ENCODE data around the gene ETFBKMT.

The ETFBKMT gene

GRCh38 chr12:31722580-31722979, 63.1 kb downstream of the ETFBKMT start:
- Histone ChIP-seq H3K36me3 (ENCODE audit: control insufficient read depth, low read length) (peaks cover 12% of the 10 kb centered on the region; the same call in 1 of the 2 replicates), H3K4me2 (ENCODE audit: low read length) (peak overlapping the region; percentile 28), H4K20me1 (ENCODE audit: control insufficient read depth, insufficient read depth, low read depth, low read length) (no peaks in the 10 kb centered on the region), H3K27me3 (ENCODE audit: control insufficient read depth, low read length) (no peaks in the 10 kb centered on the region), H3K4me1 (ENCODE audit: control insufficient read depth, low read length) (peaks cover 52% of the 10 kb centered on the region), H3K9me2 (replicated peaks; ENCODE audit: control insufficient read depth, low read length) (no peaks in the 10 kb centered on the region), H3K9me3 (ENCODE audit: control insufficient read depth, insufficient read depth, low read length) (no peaks in the 10 kb centered on the region), H3K79me2 (ENCODE audit: control insufficient read depth, low read length) (peaks cover 26% of the 10 kb centered on the region), H3K27ac (ENCODE audit: low read depth, low read length) (no peak overlapping the region), H3F3A (ENCODE audit: control insufficient read depth, insufficient read depth) (peaks cover 6% of the 10 kb centered on the region; the same call in 1 of the 2 replicates), H3K4me3 (ENCODE audit: low read length) (no peak overlapping the region; the same call in 1 of the 2 replicates)
- TF ChIP-seq, protein P1, sequence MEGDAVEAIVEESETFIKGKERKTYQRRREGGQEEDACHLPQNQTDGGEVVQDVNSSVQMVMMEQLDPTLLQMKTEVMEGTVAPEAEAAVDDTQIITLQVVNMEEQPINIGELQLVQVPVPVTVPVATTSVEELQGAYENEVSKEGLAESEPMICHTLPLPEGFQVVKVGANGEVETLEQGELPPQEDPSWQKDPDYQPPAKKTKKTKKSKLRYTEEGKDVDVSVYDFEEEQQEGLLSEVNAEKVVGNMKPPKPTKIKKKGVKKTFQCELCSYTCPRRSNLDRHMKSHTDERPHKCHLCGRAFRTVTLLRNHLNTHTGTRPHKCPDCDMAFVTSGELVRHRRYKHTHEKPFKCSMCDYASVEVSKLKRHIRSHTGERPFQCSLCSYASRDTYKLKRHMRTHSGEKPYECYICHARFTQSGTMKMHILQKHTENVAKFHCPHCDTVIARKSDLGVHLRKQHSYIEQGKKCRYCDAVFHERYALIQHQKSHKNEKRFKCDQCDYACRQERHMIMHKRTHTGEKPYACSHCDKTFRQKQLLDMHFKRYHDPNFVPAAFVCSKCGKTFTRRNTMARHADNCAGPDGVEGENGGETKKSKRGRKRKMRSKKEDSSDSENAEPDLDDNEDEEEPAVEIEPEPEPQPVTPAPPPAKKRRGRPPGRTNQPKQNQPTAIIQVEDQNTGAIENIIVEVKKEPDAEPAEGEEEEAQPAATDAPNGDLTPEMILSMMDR (IDR thresholded peaks at IDR 0.05; ENCODE audit: low read depth, low read length, poor library complexity, severe bottlenecking), result no peak
- no peak for TF ChIP-seq EZH2phosphoT487 (IDR thresholded peaks at IDR 0.05; ENCODE audit: borderline replicate concordance, low read length)

Data from DOHH2 (cell line).